Fibroblast of lung (primary cell): ENCODE results near the gene CDC42EP1.

ENCODE experiments used
- EZH2 ChIP-seq: IDR thresholded peaks from 2 replicates; pipeline ENCODE4 v1.5.1; 2012; ENCODE audit warnings: low read length, control low read depth, mild to moderate bottlenecking; ENCODE audit errors: missing control alignments
- TF ChIP-seq, protein P1 (sequence below), 2 donors: IDR thresholded peaks in 1 of 2; conservative IDR thresholded peaks in 1 of 2; 1 replicate in 1 of 2; 2 replicates in 1 of 2; pipeline ENCODE4 v1.5.1; 2011 to 2012; ENCODE audit warnings: low read length in 2 of 2, control low read depth in 1 of 2, inconsistent platforms in 1 of 2, low read depth in 1 of 2, mild to moderate bottlenecking in 1 of 2

DNA sequence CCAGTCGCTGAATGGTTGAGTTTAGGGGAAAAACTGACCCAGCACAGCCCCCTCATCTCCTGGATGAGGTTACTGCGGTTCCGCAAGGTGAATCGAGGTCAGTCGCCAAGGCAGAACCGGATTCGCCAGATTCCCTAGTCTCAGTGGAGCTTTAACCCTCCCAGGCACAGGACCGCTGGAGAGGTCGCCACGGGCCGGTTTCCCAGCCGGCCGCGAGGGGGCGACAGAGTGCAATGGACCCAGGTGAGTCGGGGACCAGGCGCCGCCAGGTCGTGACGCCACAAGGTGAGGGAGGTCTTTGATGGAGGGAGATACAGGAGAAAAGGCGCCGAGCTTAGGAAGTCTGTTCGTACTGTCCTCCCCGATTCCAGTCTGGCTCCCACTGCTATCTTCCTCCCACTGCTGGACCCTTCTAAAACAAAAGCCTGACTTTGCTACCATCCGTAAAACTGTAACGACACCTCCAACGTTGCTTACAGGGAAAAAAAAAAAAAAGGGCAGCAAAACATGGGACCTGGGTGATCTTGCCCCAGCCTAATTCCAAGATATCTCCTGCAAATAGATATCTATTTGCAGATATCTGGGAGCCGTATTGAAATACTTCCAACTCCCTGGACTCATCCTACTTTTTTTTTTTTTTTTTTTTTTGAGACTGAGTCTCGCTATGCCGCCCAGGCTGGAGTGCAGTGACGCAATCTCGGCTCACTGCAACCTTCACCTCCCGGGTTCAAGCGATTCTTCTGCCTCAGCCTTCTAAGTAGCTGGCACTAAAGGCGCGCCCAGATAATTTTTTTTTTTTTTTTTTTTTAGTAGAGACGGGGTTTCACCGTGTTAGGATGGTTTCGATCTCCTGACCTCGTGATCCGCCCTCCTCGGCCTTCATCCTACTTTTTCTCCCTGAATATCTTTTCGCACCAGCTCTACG is 47.0 kb downstream of the CDC42EP1 start:
- TF ChIP-seq, protein P1, sequence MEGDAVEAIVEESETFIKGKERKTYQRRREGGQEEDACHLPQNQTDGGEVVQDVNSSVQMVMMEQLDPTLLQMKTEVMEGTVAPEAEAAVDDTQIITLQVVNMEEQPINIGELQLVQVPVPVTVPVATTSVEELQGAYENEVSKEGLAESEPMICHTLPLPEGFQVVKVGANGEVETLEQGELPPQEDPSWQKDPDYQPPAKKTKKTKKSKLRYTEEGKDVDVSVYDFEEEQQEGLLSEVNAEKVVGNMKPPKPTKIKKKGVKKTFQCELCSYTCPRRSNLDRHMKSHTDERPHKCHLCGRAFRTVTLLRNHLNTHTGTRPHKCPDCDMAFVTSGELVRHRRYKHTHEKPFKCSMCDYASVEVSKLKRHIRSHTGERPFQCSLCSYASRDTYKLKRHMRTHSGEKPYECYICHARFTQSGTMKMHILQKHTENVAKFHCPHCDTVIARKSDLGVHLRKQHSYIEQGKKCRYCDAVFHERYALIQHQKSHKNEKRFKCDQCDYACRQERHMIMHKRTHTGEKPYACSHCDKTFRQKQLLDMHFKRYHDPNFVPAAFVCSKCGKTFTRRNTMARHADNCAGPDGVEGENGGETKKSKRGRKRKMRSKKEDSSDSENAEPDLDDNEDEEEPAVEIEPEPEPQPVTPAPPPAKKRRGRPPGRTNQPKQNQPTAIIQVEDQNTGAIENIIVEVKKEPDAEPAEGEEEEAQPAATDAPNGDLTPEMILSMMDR (conservative IDR thresholded peaks at IDR 0.05 in 1 of 2, IDR thresholded peaks at IDR 0.05 in 1 of 2; ENCODE audit: low read depth in 1 of 2, low read length in 2 of 2), result peak; percentile 94 to 95
- no peak for TF ChIP-seq EZH2
